LNCAP (cell line): ENCODE measurements around the gene PKD1.

Experiments
- CTCF ChIP-seq: fragments of 450-650 bp; IDR thresholded peaks from 2 replicates; pipeline ENCODE4 v1.5.1; 2017; ENCODE audit warnings: mild to moderate bottlenecking

The PKD1 gene

DNA sequence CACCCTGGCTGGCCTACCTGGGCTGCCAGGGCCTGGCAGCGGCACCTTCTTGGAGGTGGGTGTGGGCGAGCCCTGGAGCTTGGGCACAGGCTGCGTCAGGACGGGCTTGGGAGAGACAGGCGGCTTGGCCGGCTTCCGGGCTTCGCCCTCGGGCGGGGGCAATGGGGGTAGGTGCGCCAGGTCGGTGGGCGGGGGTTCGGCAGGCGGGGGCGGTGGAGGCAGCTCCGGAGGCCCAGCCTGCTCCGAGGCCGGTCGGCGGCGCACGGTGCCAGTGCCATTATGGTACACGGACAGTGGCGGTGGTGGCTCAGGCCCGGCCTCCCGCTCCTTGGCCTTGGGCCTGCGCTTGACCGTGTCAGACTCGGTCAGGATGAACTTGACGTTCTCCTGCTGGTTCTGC, 43.9 kb upstream of the PKD1 start:
- TF ChIP-seq CTCF: no peak

DNA sequence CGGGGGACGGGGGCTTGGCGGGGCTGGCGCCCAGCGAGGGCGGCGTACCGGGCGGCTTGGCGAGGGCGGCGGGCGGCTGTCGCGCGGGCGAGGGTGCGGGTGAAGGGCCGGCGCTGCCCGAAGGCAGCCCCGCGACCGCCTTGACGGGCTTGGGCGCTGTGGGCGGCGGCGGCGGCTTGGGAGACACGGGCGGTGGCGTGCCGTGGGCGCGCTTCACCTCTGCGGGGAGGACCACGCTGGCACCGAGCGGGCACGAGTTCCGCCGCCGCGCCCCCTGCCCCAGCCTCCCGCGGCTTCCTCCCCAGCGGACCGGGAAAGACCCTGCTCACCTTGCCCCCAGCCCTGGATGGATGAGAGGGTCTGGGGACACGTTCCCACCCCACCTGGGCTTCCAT, 43.4 kb upstream of the PKD1 start:
- TF ChIP-seq CTCF: no peak

GRCh38 chr16:2178321-2179106, 42.8 kb upstream of the PKD1 start:
- TF ChIP-seq CTCF: no peak

DNA sequence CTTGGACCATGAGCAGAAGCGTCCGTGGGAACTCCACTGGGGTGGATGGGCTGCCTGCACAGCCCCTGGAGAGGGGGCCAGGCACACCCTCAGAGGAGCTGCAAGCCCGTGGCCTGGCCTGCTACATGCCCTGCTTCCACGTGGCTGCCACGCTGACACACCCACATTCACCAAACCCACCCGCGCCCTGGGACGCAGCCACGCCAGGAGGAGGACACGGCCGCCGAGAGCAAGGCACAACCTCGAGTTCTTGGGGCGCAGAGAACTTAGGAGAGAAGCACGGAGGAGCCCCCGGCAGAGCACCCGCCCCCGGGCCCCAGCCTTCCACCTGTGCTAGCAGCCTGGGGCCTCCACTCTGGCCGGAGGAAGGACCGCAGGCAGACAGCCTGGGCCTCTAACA, 41.9 kb upstream of the PKD1 start:
- no peak for TF ChIP-seq CTCF

GRCh38 chr16:2177101-2177500, 41.4 kb upstream of the PKD1 start:
- TF ChIP-seq CTCF: no peak

- TF ChIP-seq CTCF: no peak
These were observed 40.3 kb upstream of the PKD1 start for GRCh38 chr16:2176047-2176446.

DNA sequence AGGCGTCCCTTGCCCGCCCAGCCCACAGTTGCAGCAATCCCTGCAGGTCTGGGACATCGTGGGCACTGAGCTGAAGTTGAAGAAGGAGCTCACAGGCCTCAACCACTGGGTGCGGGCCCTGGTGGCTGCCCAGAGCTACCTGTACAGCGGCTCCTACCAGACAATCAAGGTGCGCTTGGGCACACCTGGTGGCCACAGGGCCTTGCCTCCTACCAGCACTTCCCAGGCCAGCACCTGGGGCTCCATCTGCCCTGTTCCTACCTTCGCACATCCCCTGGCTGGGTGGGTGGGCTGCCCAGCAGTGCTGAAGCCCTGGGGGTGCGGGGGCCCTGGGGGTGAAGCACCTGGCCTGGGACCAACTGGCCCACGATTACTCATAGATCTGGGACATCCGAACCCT, 39.8 kb upstream of the PKD1 start:
- TF ChIP-seq CTCF: no peak
